H1 (cell line): Measurements from ENCODE around the gene ASMTL. TPM values are rescaled to one million over a fixed set of nuclear protein-coding genes. Genes with fewer than 3 reads are reported as not detected.

Experiments
- CTCF ChIA-PET: fragments of 300-600 bp; sonication (Branson Sonifier 250); formaldehyde crosslinking; loops from one replicate; lab custom pipeline; 2021; ENCODE audit not compliant: partially characterized antibody; lab: Charles Lee
- POLR2A ChIA-PET: fragments of 300-600 bp; sonication (Branson Sonifier 250); formaldehyde crosslinking; loops from one replicate; lab custom pipeline; 2021; ENCODE audit warnings: inconsistent platforms; ENCODE audit not compliant: partially characterized antibody; lab: Charles Lee
- DNase-seq, 2 experiments: peaks; one replicate each; pipeline versions ENCODE4 v3.0.0 to v3.0.0-alpha.2; 2010 to 2022; ENCODE audit warnings: low spot score in 2 of 2, low read depth in 1 of 2, mixed read lengths in 1 of 2
- FAIRE-seq: peaks from 2 replicates; lab custom pipeline; 2011; peaks lifted over from hg19 to GRCh38; lab: Jason Lieb, UNC
- H2AFZ ChIP-seq: 2 replicates; pipeline ENCODE4 v1.8.1; 2012; ENCODE audit warnings: low read length, inconsistent platforms
- H2AK5ac ChIP-seq: 2 replicates; pipeline ENCODE4 v1.6.1; 2013; ENCODE audit warnings: low read depth, low read length
- H2BK120ac ChIP-seq: replicated peaks from 2 replicates; pipeline ENCODE3; 2013; ENCODE audit warnings: low read depth, low read length, inconsistent platforms
- H2BK12ac ChIP-seq: 2 replicates; pipeline ENCODE4 v1.6.1; 2013; ENCODE audit warnings: low read depth, low read length
- H2BK15ac ChIP-seq: 2 replicates; pipeline ENCODE4 v1.6.1; 2013; ENCODE audit warnings: low read length
- H2BK20ac ChIP-seq: 2 replicates; pipeline ENCODE4 v1.6.1; 2013; ENCODE audit warnings: low read length
- H2BK5ac ChIP-seq: 2 replicates; pipeline ENCODE4 v1.6.1; 2013; ENCODE audit warnings: low read depth, low read length
- H3K14ac ChIP-seq: 2 replicates; pipeline ENCODE4 v1.6.1; 2013; ENCODE audit warnings: inconsistent platforms; ENCODE audit not compliant: insufficient read length
- H3K18ac ChIP-seq: 2 replicates; pipeline ENCODE4 v1.6.1; 2013; ENCODE audit warnings: low read length; ENCODE audit errors: extremely low read depth
- H3K23ac ChIP-seq: 2 replicates; pipeline ENCODE4 v1.6.1; 2013; ENCODE audit warnings: inconsistent platforms; ENCODE audit not compliant: insufficient read length
- H3K23me2 ChIP-seq: 2 replicates; pipeline ENCODE4 v1.6.1; 2013; ENCODE audit warnings: low read depth, low read length
- H3K27ac ChIP-seq: 2 replicates; pipeline ENCODE4 v1.6.1; 2011; ENCODE audit warnings: low read depth, low read length, inconsistent platforms
- H3K27me3 ChIP-seq, 4 experiments: replicated peaks in 1 of 4; 1 replicate in 1 of 4; 2 replicates in 3 of 4; pipeline versions ENCODE4 v1.6.1 to v1.8.1; 2011 to 2013; ENCODE audit warnings: low read length in 3 of 4, mild to moderate bottlenecking in 3 of 4, inconsistent platforms in 2 of 4, mixed read lengths in 2 of 4, moderate library complexity in 1 of 4; ENCODE audit not compliant: control insufficient read depth in 3 of 4, insufficient read depth in 3 of 4; ENCODE audit errors: extremely low read depth in 1 of 4
- H3K36me3 ChIP-seq, 4 experiments: 2 replicates each; pipeline versions ENCODE4 v1.6.1 to v1.8.1; 2011 to 2013; ENCODE audit warnings: mild to moderate bottlenecking in 4 of 4, low read length in 3 of 4, moderate library complexity in 2 of 4, control low read depth in 1 of 4, inconsistent platforms in 1 of 4; ENCODE audit not compliant: insufficient read depth in 4 of 4, control insufficient read depth in 2 of 4
- H3K4ac ChIP-seq: replicated peaks from 2 replicates; pipeline ENCODE3; 2013; ENCODE audit warnings: low read length, low read depth, mixed read lengths, inconsistent platforms; ENCODE audit not compliant: insufficient read length
- H3K4me1 ChIP-seq, 4 experiments: replicated peaks in 1 of 4; 1 replicate in 1 of 4; 2 replicates in 3 of 4; pipeline versions ENCODE4 v1.6.1 to v1.8.1; 2011 to 2013; ENCODE audit warnings: low read length in 3 of 4, inconsistent platforms in 2 of 4, mixed read lengths in 1 of 4; ENCODE audit not compliant: insufficient read depth in 4 of 4, control insufficient read depth in 3 of 4
- H3K4me2 ChIP-seq, 2 experiments: 2 replicates each; pipeline versions ENCODE4 v1.6.1 to v1.8.1; 2011 to 2013; ENCODE audit warnings: low read depth in 2 of 2, low read length in 2 of 2, control low read depth in 1 of 2, inconsistent platforms in 1 of 2, mild to moderate bottlenecking in 1 of 2; ENCODE audit not compliant: insufficient read depth in 1 of 2
- H3K4me3 ChIP-seq, 4 experiments: fragments of 200-600, 300-600 bp in 1 of 4; sonication (generic), shearing (Covaris generic), sonication (Bioruptor Twin) in 1 of 4; 2 replicates each; pipeline versions ENCODE4 v1.5.1 to v1.8.1; 2011 to 2016; ENCODE audit warnings: low read length in 4 of 4, low read depth in 3 of 4, control low read depth in 2 of 4, inconsistent platforms in 2 of 4, mild to moderate bottlenecking in 2 of 4, mixed read lengths in 1 of 4, moderate library complexity in 1 of 4; ENCODE audit not compliant: insufficient read depth in 2 of 4; ENCODE audit errors: extremely low read depth in 1 of 4
- H3K56ac ChIP-seq: replicated peaks from 2 replicates; pipeline ENCODE3; 2013; ENCODE audit warnings: low read depth, mild to moderate bottlenecking, mixed read lengths, low read length, inconsistent platforms; ENCODE audit not compliant: insufficient read length
- H3K79me1 ChIP-seq: 2 replicates; pipeline ENCODE4 v1.6.1; 2013; ENCODE audit warnings: low read depth, low read length, control low read depth
- H3K79me2 ChIP-seq, 2 experiments: 2 replicates each; pipeline versions ENCODE4 v1.6.1 to v1.8.1; 2012 to 2013; ENCODE audit warnings: low read length in 2 of 2, mild to moderate bottlenecking in 2 of 2, inconsistent platforms in 1 of 2; ENCODE audit not compliant: insufficient read depth in 2 of 2, control insufficient read depth in 1 of 2
- H3K9ac ChIP-seq, 4 experiments: replicated peaks in 1 of 4; 1 replicate in 1 of 4; 2 replicates in 3 of 4; pipeline versions ENCODE4 v1.6.1 to v1.8.1; 2011 to 2013; ENCODE audit warnings: low read depth in 3 of 4, low read length in 3 of 4, control low read depth in 2 of 4, mild to moderate bottlenecking in 2 of 4, moderate library complexity in 2 of 4, inconsistent platforms in 1 of 4; ENCODE audit errors: extremely low read depth in 1 of 4
- H3K9me3 ChIP-seq, 2 experiments: 2 replicates each; pipeline versions ENCODE4 v1.6.1 to v1.8.1; 2012 to 2013; ENCODE audit warnings: mild to moderate bottlenecking in 2 of 2, moderate library complexity in 2 of 2, control low read depth in 1 of 2, inconsistent platforms in 1 of 2, low read depth in 1 of 2, low read length in 1 of 2, mixed read lengths in 1 of 2; ENCODE audit not compliant: insufficient read depth in 2 of 2
- H4K20me1 ChIP-seq, 2 experiments: replicated peaks in 1 of 2; 2 replicates each; pipeline versions ENCODE3 to v1.8.1; 2011 to 2013; ENCODE audit warnings: inconsistent platforms in 2 of 2, low read length in 2 of 2, mild to moderate bottlenecking in 1 of 2; ENCODE audit not compliant: insufficient read depth in 2 of 2, control insufficient read depth in 1 of 2
- H4K5ac ChIP-seq: 2 replicates; pipeline ENCODE4 v1.6.1; 2013; ENCODE audit warnings: low read length, low read depth, mixed read lengths, inconsistent platforms; ENCODE audit not compliant: insufficient read length
- H4K8ac ChIP-seq: 2 replicates; pipeline ENCODE4 v1.8.0; 2013; ENCODE audit warnings: mild to moderate bottlenecking, moderate library complexity, low read length, inconsistent platforms; ENCODE audit not compliant: insufficient read depth; ENCODE audit errors: extremely low read depth
- H4K91ac ChIP-seq: replicated peaks from 2 replicates; pipeline ENCODE3; 2013; ENCODE audit warnings: low read length, mixed read lengths, inconsistent platforms; ENCODE audit not compliant: insufficient read length
- HDAC6 ChIP-seq: IDR thresholded peaks from one replicate; pipeline ENCODE4 v1.7.1; 2012; ENCODE audit warnings: low read depth, mild to moderate bottlenecking, inconsistent platforms, low read length, moderate library complexity
- POLR2AphosphoS5 ChIP-seq: IDR thresholded peaks from 2 replicates; pipeline ENCODE4 v1.6.1; 2011; ENCODE audit warnings: low read depth, low read length
- WGBS, 2 experiments: shearing (Covaris generic) in 1 of 2; methylation state at CpG; one replicate each; pipeline versions ENCODE4 v1.1.6 to v1.1.7; 2013 to 2015; ENCODE audit warnings: low lambda C conversion rate in 2 of 2, mixed read lengths in 2 of 2, inconsistent platforms in 1 of 2, low coverage in 1 of 2, missing lambda C conversion rate in 1 of 2; ENCODE audit not compliant: insufficient replicate concordance in 2 of 2, insufficient coverage in 1 of 2, insufficient read length in 1 of 2; ENCODE audit errors: extremely low coverage in 1 of 2, missing lambda C conversion rate in 1 of 2; 5-methylcytosine and 5-hydroxymethylcytosine counted together
- polyA plus RNA-seq, 7 experiments: library from polyadenylated mRNA; depleted of rRNA in 3 of 7; stranded (reverse) in 5 of 7; unstranded in 2 of 7; fragments of >200 nt in 5 of 7; fragments of 200-250 nt in 2 of 7; gene quantifications; 1 replicate in 5 of 7; 2 replicates in 1 of 7; 4 replicates in 1 of 7; pipeline versions ENCODE4 v1.2.1 to v1.2.3, GENCODE V29; 2011 to 2013; ENCODE audit warnings: missing spikeins in 2 of 7, mixed read lengths in 2 of 7
- total RNA-seq: library from RNA; stranded (reverse); fragmentation: NEBNext Ultra II Directional; extraction: Animal tissue kit (Norgen Biotek cat#: 25700); gene quantifications from 2 replicates; pipeline ENCODE4 v1.2.1, GENCODE V29; 2021

Gene ASMTL
- total and polyA plus RNA-seq, 2 of the 8 experiments (the other 6 are each of a cell fraction or from before 2014, with no cell fraction given): 75.6 to 81.4 TPM

GRCh38 chrX:1442724-1443367 lies 9.9 kb downstream of the ASMTL start:
- Histone ChIP-seq H3K23me2 (0 out of 2 replicates have a peak, but pooled peaks cover 2% of the 10 kb centered on the region), H4K91ac (no peak overlapping the region), H3K4me2 (no peak overlapping the region), H2AFZ (no peak overlapping the region), H3K27me3 (no peaks in the 10 kb centered on the region), H3K4me3 (no peak overlapping the region), H3K18ac (no peak overlapping the region), H4K5ac (no peak overlapping the region), H3K4ac (no peak overlapping the region), H2BK12ac (no peak overlapping the region), H2BK20ac (no peak overlapping the region), H2BK5ac (no peak overlapping the region), H3K9me3 (peaks cover 0 to 3% of the 10 kb centered on the region in 2 experiments; a peak in 2 of 4 replicates), H3K23ac (no peak overlapping the region), H4K8ac (no peak overlapping the region), H3K79me1 (peaks cover 20% of the 10 kb centered on the region), H2AK5ac (no peak overlapping the region), H3K14ac (no peak overlapping the region), H3K79me2 (peaks cover 21 to 62% of the 10 kb centered on the region in 2 experiments), H2BK120ac (no peak overlapping the region), H2BK15ac (no peak overlapping the region), H3K56ac (no peak overlapping the region), H3K36me3 (peaks cover 0 to 49% (median 15%) of the 10 kb centered on the region in 4 experiments; a peak in 6 of 8 replicates), H3K27ac (no peak overlapping the region), H3K4me1 (no peaks in the 10 kb centered on the region), H3K9ac (no peak overlapping the region), H4K20me1 (peaks cover 0 to 5% of the 10 kb centered on the region in 2 experiments)
- 92% methylated on average over 31 of the region's 38 CpGs; no CpG with 5 or more reads in 1 of the 2 experiments for WGBS, 2 experiments
- DNase-seq: no peak
- 0 out of 2 replicates have a peak, but pooled peaks have one; percentile 14 for TF ChIP-seq POLR2AphosphoS5
- no peak for TF ChIP-seq HDAC6
- CTCF ChIA-PET: no interaction called here
- POLR2A ChIA-PET: no interaction called here
- no peak for FAIRE-seq
